GM19395 (cell line): ENCODE data around the gene CCDC116.
"Not testable (repeated sequence)": the region's sequence is repeated elsewhere in the genome, so short reads cannot be mapped to it uniquely, and the experiment has no call there.

Source experiments
- ATAC-seq: cut with Tn5 transposase; IDR thresholded peaks from one replicate; pipeline ENCODE4 v1.9.1; 2021; ENCODE audit warnings: mild to moderate bottlenecking, moderate library complexity; ENCODE audit not compliant: unreplicated experiment

CCDC116 gene

GRCh38 chr22:21629255-21630149 is 3.1 kb upstream of the CCDC116 start, which contains the start of gene YDJC:
YDJC (minus strand) TSS chr22:21630022; CDS start chr22:21630014, 8 bp downstream.
- ATAC-seq = peak; percentile 83

DNA sequence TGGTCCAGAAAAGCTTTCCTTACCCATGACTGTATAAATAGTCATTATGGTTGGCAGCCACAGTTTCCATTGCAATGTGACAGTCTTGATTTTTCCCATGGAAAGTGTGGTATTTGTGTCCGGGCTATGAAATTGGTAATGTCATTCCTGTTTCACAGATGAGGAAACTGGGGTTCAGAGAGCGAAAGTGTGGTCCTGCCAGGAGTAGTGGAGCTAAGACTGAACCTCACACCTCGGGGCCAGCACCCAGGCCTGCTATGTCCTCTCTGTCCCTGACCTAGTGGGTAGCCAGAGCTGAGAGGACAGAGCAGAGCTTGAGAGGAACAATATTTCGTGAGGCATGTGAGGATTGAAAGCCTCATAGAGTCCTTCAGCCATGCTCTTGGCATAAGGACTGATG is 1.5 kb upstream of the CCDC116 start:
- no peak for ATAC-seq

- no peak for ATAC-seq
Measured at GRCh38 chr22:21632931-21633330, 371 bp downstream of the CCDC116 start.

DNA sequence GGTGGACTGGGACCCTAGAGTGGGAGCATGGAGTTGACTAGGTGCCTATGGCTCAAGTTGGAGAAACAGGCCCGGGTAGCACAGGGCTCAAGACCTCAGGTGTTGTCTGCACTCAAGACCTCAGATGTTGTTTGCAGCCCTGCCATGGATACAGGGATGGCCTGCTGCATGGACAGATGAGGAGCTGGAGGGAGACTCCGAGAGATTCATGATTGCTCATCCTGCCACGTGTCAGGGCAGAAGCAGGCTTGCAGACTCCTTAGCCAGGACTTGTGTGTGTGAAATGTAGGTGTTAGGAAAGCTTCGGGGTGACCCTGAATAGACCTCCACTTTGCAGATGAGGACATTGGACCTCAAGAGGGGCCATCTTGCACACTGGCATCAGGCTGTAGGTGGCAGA is 921 bp downstream of the CCDC116 start:
- ATAC-seq = no peak

- ATAC-seq = no peak
Measured at GRCh38 chr22:21634081-21634480, 1.5 kb downstream of the CCDC116 start.

DNA sequence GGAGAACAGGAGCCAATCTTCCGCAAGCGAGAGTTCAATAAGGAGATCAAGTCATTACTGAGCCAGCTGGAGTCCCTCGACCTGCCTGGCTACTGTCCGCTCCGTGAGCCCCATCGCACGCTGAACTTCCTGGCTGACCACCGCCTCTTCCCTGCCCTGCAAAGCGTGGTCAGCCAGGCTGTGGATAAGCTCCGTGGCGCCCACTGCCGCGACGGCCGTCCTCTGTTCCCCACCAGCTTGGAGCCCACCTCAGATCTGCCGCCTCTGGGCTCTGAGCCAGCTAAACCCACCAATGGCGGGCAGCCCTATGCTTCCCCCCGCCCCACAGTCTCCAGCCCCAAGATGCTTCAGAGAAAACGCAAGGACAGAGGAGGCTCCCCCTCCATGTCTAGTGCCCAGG is 2.3 kb downstream of the CCDC116 start:
- ATAC-seq = no peak

GRCh38 chr22:21635771-21636510 is 3.4 kb downstream of the CCDC116 start:
- ATAC-seq = no peak

- ATAC-seq = no peak
Measured at GRCh38 chr22:21636629-21637218, 4.2 kb downstream of the CCDC116 start.

GRCh38 chr22:21637450-21637849 is 4.9 kb downstream of the CCDC116 start:
- ATAC-seq = not testable (repeated sequence)

DNA sequence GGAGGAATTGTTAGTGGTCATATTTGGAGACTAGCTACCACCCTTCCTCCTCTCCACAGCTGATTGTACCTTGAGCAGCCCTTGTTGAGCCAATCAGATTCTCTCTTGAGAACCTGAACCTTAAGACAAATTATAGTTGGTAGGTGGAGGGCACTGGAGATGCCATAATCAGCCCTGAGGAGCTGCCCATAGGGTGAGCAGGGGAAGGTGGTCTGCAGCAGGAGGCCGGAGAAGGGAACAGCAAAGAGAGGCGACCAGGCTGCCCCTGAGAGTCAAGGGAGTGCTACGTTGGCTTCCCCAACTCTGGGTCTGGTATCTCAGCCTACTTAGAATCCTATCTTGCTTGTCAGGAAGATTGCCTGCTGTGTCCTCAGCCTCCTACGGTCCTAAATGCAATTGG is 6.8 kb downstream of the CCDC116 start:
- no peak for ATAC-seq

- ATAC-seq = no peak
Measured at GRCh38 chr22:21640810-21641209, 8.2 kb downstream of the CCDC116 start.

DNA sequence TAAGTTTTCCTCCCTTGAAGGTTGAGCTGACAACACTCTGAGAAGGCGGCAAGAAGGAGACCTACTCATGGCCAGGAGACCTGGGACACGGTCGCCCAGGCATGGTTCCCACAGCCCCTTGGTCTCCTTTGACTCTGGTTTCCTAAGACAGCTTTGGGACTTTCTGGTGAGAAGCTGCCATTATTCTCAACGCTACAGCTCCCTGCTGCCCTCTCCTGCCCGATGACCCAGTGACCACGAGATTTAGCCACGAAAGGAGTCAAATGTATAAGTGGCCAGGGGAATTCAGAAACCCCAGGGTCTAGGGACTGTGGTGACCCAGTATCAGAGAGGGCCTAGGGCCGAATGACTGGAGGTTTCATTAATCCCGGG is 8.8 kb downstream of the CCDC116 start:
- peak; percentile 11 for ATAC-seq

DNA sequence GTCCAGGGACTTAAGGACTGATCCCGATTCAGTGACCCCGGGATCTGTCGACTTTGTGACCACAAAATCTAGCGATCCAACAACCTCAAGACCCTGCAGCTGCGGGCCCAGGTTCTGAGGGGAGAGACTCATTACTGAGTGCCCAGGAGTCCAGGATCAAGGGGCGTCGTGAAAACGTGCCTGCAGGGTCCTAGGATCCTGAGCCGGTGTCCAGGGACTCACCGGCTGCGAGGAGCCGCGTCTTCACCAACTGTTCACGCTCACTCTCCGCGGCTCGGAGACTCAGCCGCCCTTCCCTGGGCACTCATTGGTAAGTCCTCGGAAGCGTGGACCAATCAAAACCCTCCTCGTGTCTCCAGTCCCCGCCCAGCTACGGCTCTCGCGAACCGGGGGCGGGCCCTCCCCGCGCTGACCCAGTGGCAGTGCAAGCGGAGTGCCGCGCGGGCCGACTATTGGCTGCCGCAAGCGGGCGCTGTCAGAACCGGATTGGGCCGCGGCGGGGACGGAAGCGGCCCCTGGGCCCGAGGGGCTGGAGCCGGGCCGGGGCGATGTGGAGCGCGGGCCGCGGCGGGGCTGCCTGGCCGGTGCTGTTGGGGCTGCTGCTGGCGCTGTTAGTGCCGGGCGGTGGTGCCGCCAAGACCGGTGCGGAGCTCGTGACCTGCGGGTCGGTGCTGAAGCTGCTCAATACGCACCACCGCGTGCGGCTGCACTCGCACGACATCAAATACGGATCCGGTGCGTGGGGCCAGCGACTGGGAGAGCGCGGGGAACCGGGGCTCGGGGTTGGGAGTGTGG is 9.4 kb downstream of the CCDC116 start, which contains the start of gene SDF2L1:
TSS of gene SDF2L1 (plus strand) at position 514 of the 795 bp plus-strand sequence. CDS start at position 549, 35 bp downstream.
- peak; percentile 90 for ATAC-seq

GRCh38 chr22:21642584-21643448 is 10.3 kb downstream of the CCDC116 start:
- no peak for ATAC-seq

DNA sequence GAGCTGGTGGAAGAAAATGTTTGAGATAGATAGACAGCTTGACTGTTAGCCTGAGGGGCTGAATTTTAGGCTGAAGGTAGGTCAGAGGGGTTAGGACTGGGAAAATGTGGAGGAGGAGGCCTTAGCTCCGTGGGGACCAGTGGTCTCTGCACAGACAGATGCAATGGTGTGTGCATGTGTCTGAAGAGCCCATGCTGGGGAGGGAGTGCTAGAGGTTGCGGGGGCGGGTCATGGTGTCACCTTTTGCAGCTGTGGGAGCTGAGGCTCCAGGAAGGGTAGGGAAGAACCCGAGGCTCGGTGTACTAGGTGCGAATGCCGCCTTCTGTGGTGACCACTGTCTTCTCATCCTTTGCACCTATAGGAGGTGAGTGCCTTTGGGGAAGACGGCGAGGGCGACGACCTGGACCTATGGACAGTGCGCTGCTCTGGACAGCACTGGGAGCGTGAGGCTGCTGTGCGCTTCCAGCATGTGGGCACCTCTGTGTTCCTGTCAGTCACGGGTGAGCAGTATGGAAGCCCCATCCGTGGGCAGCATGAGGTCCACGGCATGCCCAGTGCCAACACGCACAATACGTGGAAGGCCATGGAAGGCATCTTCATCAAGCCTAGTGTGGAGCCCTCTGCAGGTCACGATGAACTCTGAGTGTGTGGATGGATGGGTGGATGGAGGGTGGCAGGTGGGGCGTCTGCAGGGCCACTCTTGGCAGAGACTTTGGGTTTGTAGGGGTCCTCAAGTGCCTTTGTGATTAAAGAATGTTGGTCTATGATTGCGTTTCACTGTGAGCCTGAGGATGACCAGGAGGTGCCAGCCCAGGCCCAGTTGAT is 11.2 kb downstream of the CCDC116 start:
- ATAC-seq = no peak

DNA sequence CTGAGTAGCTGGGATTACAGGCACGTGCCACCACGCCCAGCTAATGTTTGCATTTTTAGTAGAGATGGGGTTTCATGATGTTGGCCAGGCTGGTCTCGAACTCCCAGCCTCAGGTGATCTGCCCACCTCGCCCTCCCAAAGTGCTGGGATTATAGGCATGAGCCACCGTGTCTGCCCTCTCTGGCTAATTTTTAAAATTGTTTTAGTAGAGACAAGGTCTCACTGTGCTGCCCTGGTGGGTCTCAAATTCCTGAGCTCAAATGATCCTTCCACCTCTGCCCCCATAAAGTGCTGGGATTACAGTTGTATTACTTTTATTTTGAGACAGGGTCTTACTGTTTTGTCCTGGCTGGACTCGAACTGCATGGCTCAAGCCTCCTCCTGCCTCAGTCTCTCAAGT is 13.0 kb downstream of the CCDC116 start:
- not testable (repeated sequence) for ATAC-seq

DNA sequence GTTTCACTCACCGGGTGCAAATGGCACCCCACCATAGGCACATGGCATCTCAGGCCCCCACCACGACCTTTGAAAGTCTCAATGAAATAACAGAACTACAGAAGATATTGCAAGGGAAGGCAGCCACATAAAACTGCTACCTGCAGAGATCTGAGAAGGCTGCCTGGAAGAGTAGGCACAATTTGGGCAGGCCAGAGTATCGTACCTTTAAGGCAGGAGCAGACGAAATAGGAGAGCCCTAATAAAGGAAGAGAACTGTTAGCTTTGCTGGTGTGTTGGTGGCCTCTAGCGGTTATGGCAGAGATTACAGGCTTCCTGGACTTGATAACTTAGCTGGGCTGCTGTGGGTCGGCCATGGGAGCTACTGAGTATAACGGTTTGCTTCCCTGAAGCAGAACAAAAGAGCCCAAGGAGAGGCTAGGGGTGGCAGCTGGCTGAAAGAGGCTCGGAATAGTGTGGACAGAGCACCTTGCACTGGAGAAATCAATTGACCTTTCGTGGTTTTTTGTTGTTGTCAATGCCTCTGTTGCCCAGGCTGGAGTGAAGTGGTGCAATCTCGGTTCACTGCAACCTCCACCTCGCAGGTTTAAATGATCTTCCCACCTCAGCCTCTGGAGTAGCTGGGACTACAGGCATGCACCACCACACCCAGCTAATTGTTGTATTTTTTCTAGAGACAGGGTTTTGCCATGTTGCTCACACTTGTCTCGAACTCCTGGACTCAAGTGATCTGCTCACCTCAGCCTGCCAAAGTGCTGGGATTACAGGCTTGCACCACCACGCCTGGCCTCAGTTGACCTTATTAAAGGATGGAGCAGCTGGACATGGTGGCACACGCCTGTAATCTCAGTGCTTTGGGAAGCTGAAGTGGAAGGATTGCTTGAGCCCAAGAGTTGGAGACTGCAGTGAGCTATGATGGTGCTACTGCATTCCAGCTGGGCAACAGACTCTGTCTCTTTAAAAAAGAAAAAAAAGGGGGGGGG is 14.3 kb downstream of the CCDC116 start:
- ATAC-seq = no peak

GRCh38 chr22:21650280-21650679 is 17.7 kb downstream of the CCDC116 start:
- ATAC-seq = no peak
